Activated CD4-positive, alpha-beta T cell treated with anti-CD3 and anti-CD28 coated beads for 1 hour (primary cell): ENCODE measurements around the gene RBM38.
"Not testable (repeated sequence)": the region's sequence is repeated elsewhere in the genome, so short reads cannot be mapped to it uniquely, and the experiment has no call there.

Source experiments
- DNase-seq: peaks from one replicate; pipeline ENCODE4 v3.0.0-alpha.2; 2020

Gene RBM38

DNA sequence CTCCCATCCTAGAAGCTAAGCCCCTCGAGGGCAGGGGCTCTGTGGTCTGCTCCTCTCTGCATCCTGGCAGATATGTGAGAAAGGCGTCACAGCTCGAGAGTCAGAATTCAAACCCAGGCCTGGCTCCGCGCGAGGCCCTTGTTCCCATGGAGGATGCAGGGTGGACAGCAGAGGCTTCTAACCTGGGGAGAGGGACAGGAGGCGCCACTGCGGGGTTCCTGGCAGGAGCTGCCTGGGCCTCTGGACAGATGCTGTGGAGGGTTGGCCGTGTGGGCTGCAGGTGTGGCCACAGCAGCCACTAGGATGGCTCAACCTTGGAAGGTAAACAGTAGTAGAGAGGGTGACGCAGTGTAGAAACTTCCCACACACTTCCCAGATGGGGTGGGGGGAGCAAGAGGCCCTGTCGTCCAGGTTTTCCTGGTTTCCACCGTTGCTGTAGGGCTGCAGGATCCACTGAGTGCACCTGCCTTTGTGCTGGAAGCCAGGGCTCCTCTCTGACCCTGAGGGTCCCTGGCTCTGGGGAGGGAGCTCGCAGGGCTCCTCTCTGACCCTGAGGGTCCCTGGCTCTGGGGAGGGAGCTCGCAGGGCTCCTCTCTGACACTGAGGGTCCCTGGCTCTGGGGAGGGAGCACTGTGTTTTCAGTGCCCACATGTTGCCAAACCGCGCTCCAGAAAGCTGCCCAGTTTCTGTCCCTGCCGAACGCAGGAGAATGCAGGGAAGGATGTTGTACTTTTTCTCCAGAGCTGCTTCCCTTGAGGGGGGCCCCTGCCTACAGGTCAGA is 14.2 kb downstream of the RBM38 start:
- no peak for DNase-seq

DNA sequence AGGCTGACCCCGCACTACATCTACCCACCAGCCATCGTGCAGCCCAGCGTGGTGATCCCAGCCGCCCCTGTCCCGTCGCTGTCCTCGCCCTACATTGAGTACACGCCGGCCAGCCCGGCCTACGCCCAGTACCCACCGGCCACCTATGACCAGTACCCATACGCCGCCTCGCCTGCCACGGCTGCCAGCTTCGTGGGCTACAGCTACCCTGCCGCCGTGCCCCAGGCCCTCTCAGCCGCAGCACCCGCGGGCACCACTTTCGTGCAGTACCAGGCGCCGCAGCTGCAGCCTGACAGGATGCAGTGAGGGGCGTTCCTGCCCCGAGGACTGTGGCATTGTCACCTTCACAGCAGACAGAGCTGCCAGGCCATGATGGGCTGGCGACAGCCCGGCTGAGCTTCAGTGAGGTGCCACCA is 16.4 kb downstream of the RBM38 start:
- no peak for DNase-seq

GRCh38 chr20:57408131-57408530 is 16.9 kb downstream of the RBM38 start:
- DNase-seq, result no peak

- DNase-seq, result no peak
These were observed 17.5 kb downstream of the RBM38 start for GRCh38 chr20:57408536-57409233.

DNA sequence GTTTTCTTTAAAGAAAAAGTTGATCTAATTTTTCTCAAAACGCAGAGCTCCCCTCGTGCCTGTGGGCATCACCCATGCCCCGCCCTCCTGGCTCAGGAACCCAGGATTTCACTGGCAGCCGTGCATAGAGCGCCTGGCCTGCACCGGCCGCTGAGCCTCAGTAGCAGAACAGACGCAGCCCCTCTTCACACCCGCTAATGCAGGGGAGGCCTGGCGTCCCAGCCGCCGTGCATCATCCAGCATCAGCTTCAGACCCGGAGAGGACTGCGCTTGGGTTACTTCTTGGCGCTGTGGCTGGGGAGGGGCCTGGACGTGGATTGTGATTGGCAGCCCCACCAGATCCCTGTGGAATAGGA is 18.1 kb downstream of the RBM38 start:
- DNase-seq, result no peak

- DNase-seq, result no peak
These were observed 18.6 kb downstream of the RBM38 start for GRCh38 chr20:57409672-57410397.

- DNase-seq, result no peak
These were observed 19.3 kb downstream of the RBM38 start for GRCh38 chr20:57410398-57410920.

GRCh38 chr20:57410924-57411323 is 19.7 kb downstream of the RBM38 start:
- DNase-seq, result no peak

GRCh38 chr20:57411406-57412283 is 20.4 kb downstream of the RBM38 start:
- no peak for DNase-seq

DNA sequence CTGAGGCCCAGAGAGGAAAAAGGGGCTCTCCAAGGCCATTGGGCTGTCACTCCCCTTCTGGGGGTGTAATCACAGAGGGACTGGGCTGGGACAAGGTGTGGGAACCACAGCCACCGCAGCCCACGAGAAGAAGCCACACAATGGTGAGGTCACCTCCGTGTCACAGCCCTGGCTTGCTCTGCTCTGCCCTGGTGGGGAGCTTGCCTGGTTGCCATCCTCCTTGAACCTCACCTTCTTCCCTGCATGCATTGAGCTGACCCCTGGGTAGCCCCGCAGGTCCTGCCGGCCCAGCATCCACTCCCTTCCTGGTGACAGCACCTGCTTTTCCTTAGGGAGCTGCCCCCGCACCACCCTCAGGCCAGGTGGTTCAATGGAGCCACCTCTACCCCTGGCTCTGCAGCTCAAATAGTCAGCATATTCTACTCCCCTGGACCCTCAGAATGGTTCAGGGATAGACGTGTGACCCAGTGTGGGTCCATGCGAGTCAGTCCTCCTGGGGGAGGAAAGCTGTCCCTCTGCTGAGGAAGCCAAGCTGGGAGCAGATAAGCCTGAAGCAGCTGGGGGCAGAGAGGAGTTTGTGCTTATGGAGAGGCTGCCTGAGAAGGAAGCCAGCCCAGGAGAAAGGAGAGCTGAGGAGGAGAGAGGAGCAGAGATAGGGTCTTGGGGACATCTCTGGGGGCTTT is 21.3 kb downstream of the RBM38 start:
- no peak for DNase-seq

GRCh38 chr20:57413986-57414385 is 22.8 kb downstream of the RBM38 start:
- DNase-seq, result no peak

DNA sequence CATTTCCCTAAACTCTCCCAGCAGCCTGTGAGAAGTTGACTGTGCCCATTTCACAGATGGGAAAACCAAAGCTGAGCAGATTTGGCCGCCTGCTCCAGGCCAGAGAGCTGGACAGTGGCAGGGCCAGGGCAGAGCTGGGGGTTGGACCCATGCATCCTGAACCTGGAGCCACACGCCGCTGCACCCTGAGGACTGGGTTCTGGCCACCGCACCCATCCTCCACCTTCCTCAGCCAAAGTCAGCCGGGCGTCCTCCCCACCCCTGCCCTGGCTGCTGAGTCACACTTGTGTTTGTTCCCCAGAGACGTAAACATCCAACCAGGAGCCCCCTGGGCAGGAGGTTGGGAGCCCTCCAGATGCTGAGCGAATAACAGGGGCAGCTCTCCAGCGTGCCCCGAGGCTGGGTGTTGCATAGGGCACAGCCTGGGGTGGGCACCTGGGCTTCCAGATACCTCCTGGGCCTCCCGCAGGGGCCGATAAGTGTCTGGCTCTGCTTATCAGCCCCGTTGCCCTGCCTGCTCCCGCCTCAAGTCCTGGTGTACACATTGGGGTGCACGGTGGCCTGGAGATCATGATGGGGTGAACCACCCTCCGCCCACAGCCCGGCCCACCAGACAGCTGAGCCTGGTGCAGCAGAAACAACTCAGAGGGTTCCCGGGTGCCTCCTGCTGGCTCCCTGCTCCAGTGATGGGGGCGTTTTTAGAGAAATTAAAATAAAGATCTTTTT is 23.8 kb downstream of the RBM38 start:
- DNase-seq, result no peak

GRCh38 chr20:57415771-57416170 is 24.6 kb downstream of the RBM38 start:
- DNase-seq, result no peak

- DNase-seq, result no peak
These were observed 25.3 kb downstream of the RBM38 start for GRCh38 chr20:57416296-57417022.

GRCh38 chr20:57417051-57417689 is 26.0 kb downstream of the RBM38 start:
- no peak for DNase-seq

DNA sequence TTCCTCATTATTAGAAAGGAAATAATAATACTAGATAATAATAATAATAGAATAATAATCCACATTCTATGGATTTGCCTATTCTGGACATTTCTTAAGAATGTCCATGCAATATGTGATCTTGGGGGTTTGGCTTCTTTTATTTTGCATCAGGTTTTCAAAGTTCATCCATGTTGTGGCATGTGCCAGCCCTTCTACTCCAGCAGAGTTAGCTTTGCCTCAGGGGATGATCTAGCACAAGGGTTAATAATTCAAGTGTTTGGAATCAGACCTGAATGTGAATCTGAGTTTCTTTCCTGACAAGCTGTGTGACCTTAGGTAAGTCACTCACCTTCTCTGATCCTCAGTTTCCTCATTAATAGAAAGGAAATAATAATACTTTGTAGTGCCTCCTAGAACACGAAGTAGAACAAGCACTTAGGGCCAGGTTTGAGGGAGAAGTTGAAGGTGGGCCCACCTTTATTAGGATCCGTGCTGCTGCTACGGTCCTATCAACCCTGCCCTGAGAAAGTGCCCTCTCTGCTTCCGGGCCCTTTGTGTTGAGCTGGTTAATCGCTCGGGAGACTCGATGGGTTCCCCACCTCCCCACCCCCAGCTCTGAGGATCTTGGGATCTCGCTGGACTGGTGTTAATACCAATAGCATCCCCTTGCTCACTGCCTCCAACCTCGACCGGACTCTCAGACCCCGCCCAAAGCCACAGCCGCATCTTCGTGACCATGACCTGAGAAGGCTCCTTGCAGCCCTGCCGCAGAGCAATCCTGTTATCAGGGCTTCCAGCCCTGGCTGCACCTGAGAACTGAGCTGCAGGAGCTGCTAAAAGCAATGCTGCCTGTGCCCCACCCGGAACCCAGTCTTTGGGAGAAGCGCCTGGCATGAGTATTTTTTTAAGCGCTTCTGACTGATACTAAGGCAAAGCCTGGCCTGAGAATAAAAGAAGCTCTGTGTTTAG is 26.9 kb downstream of the RBM38 start:
- DNase-seq, result no peak

DNA sequence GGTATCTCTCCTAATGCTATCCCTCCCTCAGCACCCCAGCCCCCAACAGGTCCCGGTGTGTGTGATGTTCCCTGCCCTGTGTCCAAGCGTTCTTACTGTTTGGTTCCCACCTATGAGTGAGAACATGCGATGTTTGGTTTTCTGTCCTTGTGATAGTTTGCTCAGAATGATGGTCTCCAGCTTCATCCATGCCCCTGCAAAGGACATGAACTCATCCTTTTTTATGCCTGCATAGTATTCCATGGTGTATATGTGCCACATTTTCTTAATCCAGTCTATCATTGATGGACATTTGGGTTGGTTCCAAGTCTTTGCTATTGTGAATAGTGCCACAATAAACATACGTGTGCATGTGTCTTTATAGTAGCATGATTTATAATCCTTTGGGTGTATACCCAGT is 28.3 kb downstream of the RBM38 start:
- not testable (repeated sequence) for DNase-seq

- DNase-seq, result no peak
These were observed 29.5 kb downstream of the RBM38 start for GRCh38 chr20:57420571-57421252.
